AG09319 (cell line): ENCODE results near the gene SLC17A2.
A peak's percentile ranks its signal among the peaks of the same experiment; 100 is the strongest.

Experiments
- DNase-seq: peaks from one replicate; pipeline ENCODE4 v3.0.0-alpha.2; 2010; ENCODE audit warnings: low read depth; ENCODE audit errors: extremely low read depth
- TF ChIP-seq, protein P1 (sequence below): IDR thresholded peaks from 2 replicates; pipeline ENCODE4 v1.5.1; 2011; ENCODE audit warnings: low read depth, mild to moderate bottlenecking, inconsistent platforms, low read length, moderate library complexity

Gene SLC17A2, protein sequence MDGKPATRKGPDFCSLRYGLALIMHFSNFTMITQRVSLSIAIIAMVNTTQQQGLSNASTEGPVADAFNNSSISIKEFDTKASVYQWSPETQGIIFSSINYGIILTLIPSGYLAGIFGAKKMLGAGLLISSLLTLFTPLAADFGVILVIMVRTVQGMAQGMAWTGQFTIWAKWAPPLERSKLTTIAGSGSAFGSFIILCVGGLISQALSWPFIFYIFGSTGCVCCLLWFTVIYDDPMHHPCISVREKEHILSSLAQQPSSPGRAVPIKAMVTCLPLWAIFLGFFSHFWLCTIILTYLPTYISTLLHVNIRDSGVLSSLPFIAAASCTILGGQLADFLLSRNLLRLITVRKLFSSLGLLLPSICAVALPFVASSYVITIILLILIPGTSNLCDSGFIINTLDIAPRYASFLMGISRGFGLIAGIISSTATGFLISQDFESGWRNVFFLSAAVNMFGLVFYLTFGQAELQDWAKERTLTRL

DNA sequence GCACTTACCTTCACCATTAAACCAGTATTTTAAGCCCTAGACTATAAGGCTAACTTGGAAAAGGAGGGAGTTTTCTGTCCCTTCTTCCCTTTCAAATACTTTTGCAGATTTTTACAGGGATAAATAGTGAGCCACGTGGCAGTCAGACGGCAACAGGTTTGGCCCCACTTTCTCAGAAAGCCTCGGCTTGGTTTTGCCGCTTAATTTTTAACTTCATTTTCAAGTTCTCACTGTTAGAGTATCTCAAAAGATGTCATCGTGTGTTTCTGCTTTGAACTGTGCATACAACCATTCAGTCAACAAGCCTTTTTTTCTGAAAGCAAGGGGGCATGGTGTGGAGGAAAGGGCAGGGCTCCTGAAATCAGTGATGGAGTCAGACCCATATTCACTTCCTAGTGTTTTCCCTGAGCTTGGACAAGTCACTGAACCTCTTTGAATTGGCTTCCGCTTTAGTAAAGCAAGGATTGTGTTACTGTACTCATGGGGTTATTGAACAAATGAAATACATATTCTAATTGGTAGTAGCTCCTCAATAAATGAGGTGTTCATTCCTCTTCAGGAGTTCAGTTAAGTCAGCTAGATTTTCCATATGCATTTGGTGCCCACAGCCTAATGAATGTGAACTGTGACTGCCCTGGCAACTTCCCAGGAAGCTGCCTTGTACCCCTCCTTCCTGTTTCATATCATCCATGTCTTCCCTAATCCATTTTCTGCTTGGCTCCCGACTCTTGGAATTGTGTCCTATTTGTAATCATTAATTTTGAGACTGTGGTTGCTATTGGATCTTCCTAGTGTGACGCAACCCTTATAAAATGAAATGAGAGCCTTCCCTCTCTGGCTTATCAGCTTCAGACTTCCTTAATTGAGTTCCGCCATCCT lies at the start of gene SLC17A2:
Gene SLC17A2 (minus strand): TSS at position 160 of the 879 bp plus-strand sequence. CDS start 4,895 bp downstream, outside the sequence.
- DNase-seq = no peak
- TF ChIP-seq, protein P1, sequence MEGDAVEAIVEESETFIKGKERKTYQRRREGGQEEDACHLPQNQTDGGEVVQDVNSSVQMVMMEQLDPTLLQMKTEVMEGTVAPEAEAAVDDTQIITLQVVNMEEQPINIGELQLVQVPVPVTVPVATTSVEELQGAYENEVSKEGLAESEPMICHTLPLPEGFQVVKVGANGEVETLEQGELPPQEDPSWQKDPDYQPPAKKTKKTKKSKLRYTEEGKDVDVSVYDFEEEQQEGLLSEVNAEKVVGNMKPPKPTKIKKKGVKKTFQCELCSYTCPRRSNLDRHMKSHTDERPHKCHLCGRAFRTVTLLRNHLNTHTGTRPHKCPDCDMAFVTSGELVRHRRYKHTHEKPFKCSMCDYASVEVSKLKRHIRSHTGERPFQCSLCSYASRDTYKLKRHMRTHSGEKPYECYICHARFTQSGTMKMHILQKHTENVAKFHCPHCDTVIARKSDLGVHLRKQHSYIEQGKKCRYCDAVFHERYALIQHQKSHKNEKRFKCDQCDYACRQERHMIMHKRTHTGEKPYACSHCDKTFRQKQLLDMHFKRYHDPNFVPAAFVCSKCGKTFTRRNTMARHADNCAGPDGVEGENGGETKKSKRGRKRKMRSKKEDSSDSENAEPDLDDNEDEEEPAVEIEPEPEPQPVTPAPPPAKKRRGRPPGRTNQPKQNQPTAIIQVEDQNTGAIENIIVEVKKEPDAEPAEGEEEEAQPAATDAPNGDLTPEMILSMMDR = no peak

DNA sequence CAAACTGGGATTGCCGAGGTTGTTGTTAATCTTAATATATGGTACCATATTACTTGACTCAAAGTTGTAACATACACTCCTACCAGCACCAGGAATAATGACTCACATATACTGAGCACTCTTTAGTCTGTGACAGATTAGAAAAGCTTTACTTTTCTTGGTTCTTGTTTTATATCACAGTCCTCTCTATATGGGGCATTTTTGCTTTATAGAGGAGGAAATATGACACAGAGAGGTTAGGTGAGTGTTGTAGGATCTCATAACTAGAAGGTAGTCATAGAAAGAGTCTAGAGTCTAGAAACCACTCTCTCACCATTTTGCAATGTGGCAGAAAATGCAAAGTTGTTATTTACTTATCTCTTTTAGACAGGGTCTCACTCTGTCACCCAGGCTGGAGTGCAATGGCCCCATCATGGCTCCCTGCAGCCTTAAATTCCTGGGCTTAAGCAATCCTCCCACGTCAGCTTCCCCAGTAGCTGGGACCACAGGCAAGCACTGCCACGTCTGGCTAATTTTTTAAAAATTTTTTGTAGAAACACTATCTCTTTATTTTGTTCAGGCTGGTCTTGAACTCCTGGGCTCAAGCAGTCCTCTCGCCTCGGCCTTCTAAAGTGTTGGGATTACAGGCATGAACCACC lies 45.6 kb upstream of the SLC17A2 start:
- no peak for DNase-seq
- TF ChIP-seq, protein P1 = no peak

DNA sequence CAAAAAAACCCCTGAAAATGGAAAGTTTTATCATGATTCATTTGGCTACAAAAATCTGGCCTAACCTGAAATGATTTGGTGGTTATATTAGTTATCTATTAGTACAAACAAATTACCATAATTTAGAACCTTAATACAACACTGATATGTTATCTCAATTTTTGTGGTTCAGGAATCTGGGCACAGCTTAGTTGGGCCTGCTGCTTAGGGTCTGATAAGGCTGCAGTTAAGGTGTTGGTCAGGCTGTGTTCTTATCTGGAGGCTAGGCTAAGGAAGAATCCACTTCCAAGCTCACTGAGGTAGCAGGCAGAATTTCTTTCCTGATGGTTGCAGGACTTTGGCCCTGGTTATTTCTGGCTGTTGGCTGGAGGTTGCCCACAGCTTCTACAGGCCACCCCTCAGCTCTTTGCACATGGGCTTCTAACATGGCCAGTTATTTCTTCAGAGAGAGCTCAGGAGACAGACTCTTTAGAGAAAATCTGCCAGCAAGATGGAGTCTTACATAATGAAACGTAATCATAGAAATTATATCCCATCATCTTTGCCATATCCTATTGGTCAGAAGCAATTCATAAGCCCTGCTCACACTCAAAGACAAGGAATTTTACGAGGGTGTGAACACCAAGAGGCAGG lies 43.5 kb upstream of the SLC17A2 start:
- no peak for DNase-seq
- TF ChIP-seq, protein P1 = no peak

DNA sequence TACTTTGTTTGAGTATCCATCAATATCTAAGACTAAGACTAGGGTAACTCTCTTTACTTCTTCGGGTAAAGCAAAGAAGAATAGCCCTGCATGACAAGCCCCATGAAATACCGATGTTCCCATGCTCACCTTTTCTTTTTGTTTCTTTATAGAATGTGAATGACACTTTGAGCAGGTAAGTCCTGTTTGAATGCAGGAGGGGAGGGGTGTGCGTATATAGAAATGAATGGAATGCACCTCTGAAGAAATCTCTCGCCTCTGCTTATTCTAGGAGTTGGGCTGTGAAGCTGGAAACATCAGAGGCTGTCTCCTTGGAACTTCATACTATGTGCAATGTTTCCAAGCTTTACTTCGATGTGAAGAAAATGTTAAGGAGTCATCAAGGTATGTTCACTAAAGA lies 42.4 kb upstream of the SLC17A2 start:
- TF ChIP-seq, protein P1 = no peak
- DNase-seq = no peak

DNA sequence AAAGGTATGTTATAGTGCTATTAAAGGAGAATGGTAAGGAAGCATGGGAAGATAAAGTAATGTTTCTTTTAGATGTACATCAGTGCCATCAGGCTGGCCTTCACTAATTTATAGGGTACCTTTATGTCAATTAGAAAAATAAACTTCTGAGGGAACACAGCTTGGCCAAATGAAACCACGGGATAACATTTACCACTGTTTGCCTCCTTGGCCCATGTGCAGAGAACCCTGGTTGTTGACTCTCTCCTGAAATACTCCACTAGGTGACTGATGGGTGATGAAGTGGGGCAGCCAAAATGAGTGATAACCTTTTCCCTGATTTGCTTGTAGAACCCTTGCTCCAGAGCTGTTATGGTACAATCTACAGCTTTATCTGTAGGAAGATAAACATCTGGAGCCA lies 41.6 kb upstream of the SLC17A2 start:
- DNase-seq = no peak
- TF ChIP-seq, protein P1 = no peak

DNA sequence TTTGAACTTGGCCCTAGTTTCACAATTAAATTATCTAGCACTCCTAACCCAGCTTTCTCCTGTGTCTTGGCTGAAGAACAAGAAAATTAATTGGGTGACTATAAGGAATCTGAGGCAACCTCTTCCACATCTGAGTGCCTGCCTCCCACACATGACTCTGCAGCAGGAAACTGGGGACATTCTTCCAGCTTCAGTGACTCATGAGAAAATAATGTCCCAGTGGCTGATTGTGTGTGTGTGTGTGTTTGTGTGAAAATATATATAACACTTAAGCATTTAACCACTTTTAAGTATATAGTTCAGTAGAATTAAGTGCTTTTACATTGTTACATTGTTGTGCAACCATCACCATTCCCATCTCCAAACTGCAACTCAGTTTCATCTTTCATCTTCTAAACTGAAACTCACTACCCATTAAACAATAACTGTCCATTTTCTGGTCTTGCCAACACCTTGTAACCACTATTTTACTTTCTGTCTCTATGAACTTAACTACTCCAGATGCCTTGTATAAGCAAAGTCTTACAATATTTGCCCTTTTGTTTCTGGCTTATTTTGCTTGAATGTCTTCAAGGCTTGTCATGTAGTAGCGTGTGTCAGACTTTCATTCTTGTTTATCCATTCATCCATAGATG lies 40.8 kb upstream of the SLC17A2 start:
- peak; percentile 74 for DNase-seq
- TF ChIP-seq, protein P1 = no peak
